ENCODE measurements around the gene FOXL2NB. TPM values are rescaled to one million over a fixed set of nuclear protein-coding genes. Genes with fewer than 3 reads are reported as not detected.

FOXL2NB gene
- total RNA-seq, 4 donors from 2014 or later = not detected

GRCh38 chr3:138938056-138938876 is 8.8 kb upstream of the FOXL2NB start:
- no peaks in the 10 kb centered on the region for H3K9me3 ChIP-seq
- H3K4me3 ChIP-seq = no peak overlapping the region
- no peak for DNase-seq
- H3K27me3 ChIP-seq = peaks cover 95% of the 10 kb centered on the region
- 8% methylated on average over 40 of the region's 48 CpGs; no CpG with 5 or more reads in 1 of the 2 donors for WGBS, 2 donors (ENCODE audit: low coverage in 1 of 2)
- intact Hi-C loops (cut with DNase I; ENCODE audit: low total_unique reads) (no loop called here), in situ Hi-C loops (cut with MboI; ENCODE audit: low pct_ligation_motif_present in 1 of 4, low pct_unique_long_range_greater_than_20kb in 1 of 4, low sequenced_read_pairs in 3 of 4) (loop anchor here (10.0 to 25.0 kb wide), 5 partner anchors 343 to 526 kb away; partner anchors contain the start of genes MRPS22 (in 2 of the 4) and CEP70 (in 1 of the 4))
- H3K4me1 ChIP-seq = peaks cover 16 to 44% (median 31%) of the 10 kb centered on the region in 4 donors
- H3K27ac ChIP-seq = no peak overlapping the region
- TF ChIP-seq EP300 (IDR thresholded peaks at IDR 0.05; ENCODE audit: low read depth) (no peak), POLR2A (IDR thresholded peaks at IDR 0.05) (no peak), POLR2AphosphoS5 (IDR thresholded peaks at IDR 0.05) (no peak)
- TF ChIP-seq, protein P1, sequence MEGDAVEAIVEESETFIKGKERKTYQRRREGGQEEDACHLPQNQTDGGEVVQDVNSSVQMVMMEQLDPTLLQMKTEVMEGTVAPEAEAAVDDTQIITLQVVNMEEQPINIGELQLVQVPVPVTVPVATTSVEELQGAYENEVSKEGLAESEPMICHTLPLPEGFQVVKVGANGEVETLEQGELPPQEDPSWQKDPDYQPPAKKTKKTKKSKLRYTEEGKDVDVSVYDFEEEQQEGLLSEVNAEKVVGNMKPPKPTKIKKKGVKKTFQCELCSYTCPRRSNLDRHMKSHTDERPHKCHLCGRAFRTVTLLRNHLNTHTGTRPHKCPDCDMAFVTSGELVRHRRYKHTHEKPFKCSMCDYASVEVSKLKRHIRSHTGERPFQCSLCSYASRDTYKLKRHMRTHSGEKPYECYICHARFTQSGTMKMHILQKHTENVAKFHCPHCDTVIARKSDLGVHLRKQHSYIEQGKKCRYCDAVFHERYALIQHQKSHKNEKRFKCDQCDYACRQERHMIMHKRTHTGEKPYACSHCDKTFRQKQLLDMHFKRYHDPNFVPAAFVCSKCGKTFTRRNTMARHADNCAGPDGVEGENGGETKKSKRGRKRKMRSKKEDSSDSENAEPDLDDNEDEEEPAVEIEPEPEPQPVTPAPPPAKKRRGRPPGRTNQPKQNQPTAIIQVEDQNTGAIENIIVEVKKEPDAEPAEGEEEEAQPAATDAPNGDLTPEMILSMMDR (IDR thresholded peaks at IDR 0.05) = no peak
- no peaks in the 10 kb centered on the region for H3K36me3 ChIP-seq

GRCh38 chr3:138938877-138939560 is 8.0 kb upstream of the FOXL2NB start:
- intact Hi-C loops (cut with DNase I; ENCODE audit: low total_unique reads) = no loop called here
- in situ Hi-C loops (cut with MboI; ENCODE audit: low pct_ligation_motif_present in 1 of 4, low pct_unique_long_range_greater_than_20kb in 1 of 4, low sequenced_read_pairs in 3 of 4) = loop anchor here (10.0 to 25.0 kb wide), 5 partner anchors 344 to 527 kb away; partner anchors contain the start of genes MRPS22 (in 2 of the 4) and CEP70 (in 1 of the 4)
- Histone ChIP-seq H3K27ac (no peak overlapping the region), H3K4me1 (peaks cover 16 to 48% (median 31%) of the 10 kb centered on the region in 4 donors), H3K9me3 (no peaks in the 10 kb centered on the region), H3K4me3 (no peak overlapping the region), H3K27me3 (peaks cover 100% of the 10 kb centered on the region), H3K36me3 (no peaks in the 10 kb centered on the region)
- DNase-seq = no peak
- TF ChIP-seq EP300 (IDR thresholded peaks at IDR 0.05; ENCODE audit: low read depth) = no peak
- TF ChIP-seq POLR2A (IDR thresholded peaks at IDR 0.05) = no peak
- TF ChIP-seq, protein P1 (IDR thresholded peaks at IDR 0.05) = no peak
- TF ChIP-seq POLR2AphosphoS5 (IDR thresholded peaks at IDR 0.05) = no peak
- 13 to 15% methylated on average over 13 to 32 of the region's 32 CpGs for WGBS, 2 donors (ENCODE audit: low coverage in 1 of 2)

DNA sequence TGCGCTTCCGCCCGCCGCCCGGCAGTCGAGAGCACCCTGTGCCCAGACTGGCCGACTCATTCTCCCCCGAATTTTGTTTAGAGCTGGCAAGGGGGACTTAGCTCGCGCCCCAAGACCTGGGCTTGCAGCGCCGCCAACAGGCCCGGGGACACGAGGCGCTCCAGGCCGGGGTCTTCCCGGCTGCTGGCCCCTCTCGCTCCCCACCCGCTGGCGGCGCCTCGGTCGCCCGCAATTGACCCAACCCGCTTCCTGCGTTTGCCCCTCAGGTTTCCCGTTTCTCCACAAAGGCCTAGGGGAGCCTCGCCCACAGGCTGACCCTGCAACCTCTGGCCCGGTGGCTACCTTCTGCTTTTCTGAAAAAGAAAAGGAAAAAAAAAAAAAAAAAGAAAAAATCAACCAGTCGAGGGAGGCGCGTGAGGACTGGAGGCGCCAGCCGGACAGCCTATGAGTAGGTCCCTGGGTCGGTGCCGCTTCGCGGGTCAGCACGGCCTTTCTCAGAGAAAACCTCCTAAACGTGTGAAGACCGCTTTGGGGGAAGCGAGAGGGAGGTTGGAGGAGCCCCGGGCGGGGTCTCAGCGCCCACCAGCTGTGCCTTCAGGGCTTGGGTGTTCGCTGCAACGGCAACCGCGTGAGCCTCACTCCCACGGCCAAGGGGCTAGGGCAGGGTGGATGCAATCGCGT is 7.3 kb upstream of the FOXL2NB start:
- no peak for DNase-seq
- in situ Hi-C loops (cut with MboI; ENCODE audit: low pct_ligation_motif_present in 1 of 4, low pct_unique_long_range_greater_than_20kb in 1 of 4, low sequenced_read_pairs in 3 of 4) (loop anchor here (10.0 to 25.0 kb wide), 5 partner anchors 345 to 527 kb away; partner anchors contain the start of genes MRPS22 (in 2 of the 4) and CEP70 (in 1 of the 4)), intact Hi-C loops (cut with DNase I; ENCODE audit: low total_unique reads) (loop anchor here (10.0 kb wide), 1 partner anchor 385 kb away; no protein-coding TSS in a partner anchor)
- Histone ChIP-seq H3K4me3 (no peak overlapping the region), H3K9me3 (no peaks in the 10 kb centered on the region), H3K4me1 (peaks cover 17 to 55% (median 35%) of the 10 kb centered on the region in 4 donors), H3K27ac (no peak overlapping the region), H3K36me3 (no peaks in the 10 kb centered on the region), H3K27me3 (peaks cover 100% of the 10 kb centered on the region)
- TF ChIP-seq POLR2A (IDR thresholded peaks at IDR 0.05) (no peak), POLR2AphosphoS5 (IDR thresholded peaks at IDR 0.05) (no peak), EP300 (IDR thresholded peaks at IDR 0.05; ENCODE audit: low read depth) (no peak)
- TF ChIP-seq, protein P1 (IDR thresholded peaks at IDR 0.05) = no peak
- 0 to 14% methylated on average over 1 to 33 of the region's 52 CpGs for WGBS, 2 donors (ENCODE audit: low coverage in 1 of 2)

All from transverse colon (tissue), 4 donors.